ENCODE measurements around the gene PARP2. TPM values are rescaled to one million over a fixed set of nuclear protein-coding genes. Genes with fewer than 3 reads are reported as not detected.

Gene PARP2
- total and polyA plus RNA-seq, 9 of the 15 experiments (the other 6 are each of a cell fraction or from before 2014, with no cell fraction given), result 19.7 to 50.5 (median 29.9) TPM

DNA sequence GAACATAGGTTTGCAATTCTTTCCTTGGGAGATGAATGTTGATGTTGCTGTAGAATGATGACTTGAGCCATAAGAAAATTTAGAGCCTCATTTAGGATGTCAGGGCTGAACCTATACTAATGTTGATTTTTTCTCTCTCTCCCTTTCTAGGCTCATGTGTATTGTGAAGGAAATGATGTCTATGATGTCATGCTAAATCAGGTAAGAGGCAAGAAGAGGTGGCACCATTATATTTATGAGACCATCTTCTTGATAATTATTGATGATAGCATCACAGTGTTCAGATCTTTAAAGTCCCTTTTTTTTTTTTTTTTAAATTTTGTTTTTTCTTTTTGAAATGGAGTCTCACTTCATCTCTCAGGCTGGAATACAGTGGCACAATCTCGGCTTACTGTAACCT is 3.3 kb downstream of the PARP2 start (continued):
- TF ChIP-seq, protein P1, sequence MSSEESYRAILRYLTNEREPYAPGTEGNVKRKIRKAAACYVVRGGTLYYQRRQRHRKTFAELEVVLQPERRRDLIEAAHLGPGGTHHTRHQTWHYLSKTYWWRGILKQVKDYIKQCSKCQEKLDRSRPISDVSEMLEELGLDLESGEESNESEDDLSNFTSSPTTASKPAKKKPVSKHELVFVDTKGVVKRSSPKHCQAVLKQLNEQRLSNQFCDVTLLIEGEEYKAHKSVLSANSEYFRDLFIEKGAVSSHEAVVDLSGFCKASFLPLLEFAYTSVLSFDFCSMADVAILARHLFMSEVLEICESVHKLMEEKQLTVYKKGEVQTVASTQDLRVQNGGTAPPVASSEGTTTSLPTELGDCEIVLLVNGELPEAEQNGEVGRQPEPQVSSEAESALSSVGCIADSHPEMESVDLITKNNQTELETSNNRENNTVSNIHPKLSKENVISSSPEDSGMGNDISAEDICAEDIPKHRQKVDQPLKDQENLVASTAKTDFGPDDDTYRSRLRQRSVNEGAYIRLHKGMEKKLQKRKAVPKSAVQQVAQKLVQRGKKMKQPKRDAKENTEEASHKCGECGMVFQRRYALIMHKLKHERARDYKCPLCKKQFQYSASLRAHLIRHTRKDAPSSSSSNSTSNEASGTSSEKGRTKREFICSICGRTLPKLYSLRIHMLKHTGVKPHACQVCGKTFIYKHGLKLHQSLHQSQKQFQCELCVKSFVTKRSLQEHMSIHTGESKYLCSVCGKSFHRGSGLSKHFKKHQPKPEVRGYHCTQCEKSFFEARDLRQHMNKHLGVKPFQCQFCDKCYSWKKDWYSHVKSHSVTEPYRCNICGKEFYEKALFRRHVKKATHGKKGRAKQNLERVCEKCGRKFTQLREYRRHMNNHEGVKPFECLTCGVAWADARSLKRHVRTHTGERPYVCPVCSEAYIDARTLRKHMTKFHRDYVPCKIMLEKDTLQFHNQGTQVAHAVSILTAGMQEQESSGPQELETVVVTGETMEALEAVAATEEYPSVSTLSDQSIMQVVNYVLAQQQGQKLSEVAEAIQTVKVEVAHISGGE (CRISPR knock-in tag; IDR thresholded peaks at IDR 0.05), result no peak
- no peak for TF ChIP-seq SP1 (CRISPR knock-in tag; IDR thresholded peaks at IDR 0.05)

GRCh38 chr14:20347747-20348146 is 4.3 kb downstream of the PARP2 start:
- Histone ChIP-seq H3K9ac (ENCODE audit: insufficient read depth in 1 of 2, low read depth in 2 of 2, low read length in 2 of 2) (no peak overlapping the region), H3K27me3 (ENCODE audit: control insufficient read depth in 2 of 2, insufficient read depth in 2 of 2, low read length in 2 of 2) (no peaks in the 10 kb centered on the region), H3K9me1 (ENCODE audit: control insufficient read depth, insufficient read depth, low read length) (no peaks in the 10 kb centered on the region), H3K4me3 (no peak overlapping the region), H3K79me2 (ENCODE audit: control insufficient read depth, insufficient read depth, low read length) (peaks cover 16% of the 10 kb centered on the region), H4K20me1 (replicated peaks; ENCODE audit: control insufficient read depth, insufficient read depth, low read length) (no peaks in the 10 kb centered on the region), H3K4me2 (ENCODE audit: insufficient read depth, low read length) (no peak overlapping the region), H3K27ac (ENCODE audit: extremely low read depth, low read depth, low read length) (no peak overlapping the region), H3K4me1 (replicated peaks in 1 of 2; ENCODE audit: control insufficient read depth in 2 of 2, insufficient read depth in 2 of 2, low read length in 2 of 2) (no peaks in the 10 kb centered on the region; a peak in 1 of 5 replicates), H3K9me3 (replicated peaks; ENCODE audit: control insufficient read depth, insufficient read depth, low read depth, low read length) (no peaks in the 10 kb centered on the region), H2AFZ (ENCODE audit: low read depth, low read length) (no peak overlapping the region), H3K36me3 (ENCODE audit: control insufficient read depth, insufficient read depth, low read length) (peaks cover 56% of the 10 kb centered on the region)
- POLR2A ChIA-PET, result no interaction called here
- intact Hi-C loops (cut with micrococcal nuclease), result no loop called here
- FAIRE-seq (no peak), ATAC-seq (no peak), DNase-seq (ENCODE audit: extremely low read depth in 1 of 4, low spot score in 3 of 4) (no peak)
- in situ Hi-C loops (cut with MboI), result no loop called here
- 100% methylated on average over 3 of the region's 3 CpGs for WGBS (ENCODE audit: insufficient coverage, low coverage, missing lambda C conversion rate)
- BruUV-seq (replicated peaks), result no TSS peak
- CTCF ChIA-PET (ENCODE audit: low intra/inter-chr PET ratio), result no interaction called here
- TF ChIP-seq PML (IDR thresholded peaks at IDR 0.05; ENCODE audit: low read length) (no peak), ZNF584 (CRISPR knock-in tag; IDR thresholded peaks at IDR 0.05; ENCODE audit: low read depth) (no peak)
- TF ChIP-seq, protein P1 (CRISPR knock-in tag; IDR thresholded peaks at IDR 0.05), result no peak

Measured in K562 (cell line).